Transverse colon (tissue), 4 donors: ENCODE data around the gene KEAP1. TPM values are rescaled to one million over a fixed set of nuclear protein-coding genes. Genes with fewer than 3 reads are reported as not detected.

Experiments
- DNase-seq: peaks from one replicate; pipeline ENCODE4 v3.0.0-alpha.2; 2019
- H3K27ac ChIP-seq, 4 donors: fragments of 200-600 bp; sonication (generic); 2 replicates each; pipeline ENCODE4 v1.5.1; 2016 to 2018; ENCODE audit warnings: inconsistent platforms in 4 of 4
- H3K27me3 ChIP-seq: fragments of 200-600 bp; sonication (generic); 2 replicates; pipeline ENCODE4 v1.5.1; 2017; ENCODE audit warnings: inconsistent platforms
- H3K36me3 ChIP-seq, 4 donors: fragments of 200-600 bp; sonication (generic); 2 replicates each; pipeline ENCODE4 v1.5.1; 2017 to 2019; ENCODE audit warnings: inconsistent platforms in 4 of 4
- H3K4me1 ChIP-seq, 4 donors: fragments of 200-600 bp; sonication (generic); 2 replicates each; pipeline ENCODE4 v1.5.1; 2017 to 2020; ENCODE audit warnings: inconsistent platforms in 4 of 4
- H3K4me3 ChIP-seq, 4 donors: fragments of 200-600 bp; sonication (generic); 1 replicate in 1 of 4; 2 replicates in 3 of 4; pipeline versions ENCODE4 v1.5.1 to v1.6.1; 2017 to 2019; ENCODE audit warnings: inconsistent platforms in 4 of 4
- H3K9me3 ChIP-seq, 2 donors: fragments of 200-600 bp; sonication (generic); 2 replicates each; pipeline ENCODE4 v1.5.1; 2017 to 2019; ENCODE audit warnings: inconsistent platforms in 2 of 2
- EP300 ChIP-seq: sonication (generic); formaldehyde crosslinking; IDR thresholded peaks from one replicate; pipeline ENCODE4 v1.6.1; 2017; ENCODE audit warnings: antibody characterized with exemption, low read depth
- POLR2A ChIP-seq: fragments of 450-650 bp; IDR thresholded peaks from one replicate; pipeline ENCODE4 v1.6.1; 2016; ENCODE audit warnings: antibody characterized with exemption, mild to moderate bottlenecking, moderate library complexity
- POLR2AphosphoS5 ChIP-seq, 3 donors: sonication (generic); formaldehyde crosslinking; IDR thresholded peaks; one replicate each; pipeline ENCODE4 v1.6.1; 2016; ENCODE audit warnings: antibody characterized with exemption in 3 of 3
- WGBS, 2 donors: methylation state at CpG; one replicate each; pipeline ENCODE4 v1.1.5; 2018; ENCODE audit warnings: low coverage in 1 of 2; 5-methylcytosine and 5-hydroxymethylcytosine counted together
- in situ Hi-C, 4 donors: fragments of 200-750 bp; cut with MboI; loops; one replicate each; pipeline versions ENCODE4 v1.15.0 to v1.15.1; 2017; ENCODE audit warnings: low sequenced_read_pairs in 3 of 4, low pct_ligation_motif_present in 1 of 4, low pct_unique_long_range_greater_than_20kb in 1 of 4
- intact Hi-C: fragments of 100-400 bp; cut with DNase I; formaldehyde crosslinking; loops from one replicate; pipeline ENCODE4 v1.15.1; 2023; ENCODE audit warnings: low total_unique reads
- total RNA-seq, 4 donors: library from RNA; depleted of rRNA; stranded (reverse); fragments of >200 nt; gene quantifications; one replicate each; pipeline ENCODE4 v1.1.0, GENCODE V29; 2016
- TF ChIP-seq, protein P1 (sequence below), 5 experiments: fragments of 200-600 bp in 3 of 5; fragments of 450-650 bp in 2 of 5; sonication (generic) in 3 of 5; IDR thresholded peaks; 1 replicate in 2 of 5; 2 replicates in 3 of 5; pipeline ENCODE4 v1.5.1; 2016 to 2017; ENCODE audit warnings: antibody characterized with exemption in 5 of 5, inconsistent platforms in 3 of 5, mild to moderate bottlenecking in 2 of 5, moderate library complexity in 1 of 5

Gene KEAP1
- total RNA-seq, 4 donors from 2014 or later = 54.8 to 348 (median 79.1) TPM

DNA sequence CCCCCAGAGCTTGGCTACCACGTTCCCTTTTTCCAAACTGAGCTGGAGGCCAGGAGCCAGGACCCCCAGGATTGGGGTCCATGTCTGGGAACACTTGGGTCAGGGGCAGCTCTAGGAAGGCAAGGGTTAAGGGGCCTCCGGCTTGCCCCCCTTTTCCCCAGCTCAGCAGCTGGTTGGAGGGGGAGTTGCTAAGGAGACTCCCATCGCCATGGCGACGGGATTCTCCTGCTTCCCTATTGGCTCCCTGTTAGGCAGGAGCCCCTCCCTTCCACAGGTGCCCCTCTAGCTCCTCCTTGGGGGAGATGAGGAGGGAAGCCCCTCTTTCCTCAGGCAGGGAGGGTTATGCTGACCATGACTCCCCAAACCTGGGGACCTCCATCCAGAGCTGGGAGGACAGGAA, 48.9 kb downstream of the KEAP1 start:
- Histone ChIP-seq H3K36me3 (no peaks in the 10 kb centered on the region), H3K27me3 (no peaks in the 10 kb centered on the region), H3K27ac (no peak overlapping the region), H3K9me3 (no peaks in the 10 kb centered on the region), H3K4me1 (peaks cover 0 to 15% (median 11%) of the 10 kb centered on the region in 4 donors), H3K4me3 (no peak overlapping the region)
- no peak for DNase-seq
- 83 to 100% methylated on average over 1 to 5 of the region's 5 CpGs for WGBS, 2 donors
- intact Hi-C loops (no loop called here), in situ Hi-C loops (no loop called here)
- TF ChIP-seq POLR2AphosphoS5 (IDR thresholded peaks at IDR 0.05) = no peak
- no peak for TF ChIP-seq POLR2A

DNA sequence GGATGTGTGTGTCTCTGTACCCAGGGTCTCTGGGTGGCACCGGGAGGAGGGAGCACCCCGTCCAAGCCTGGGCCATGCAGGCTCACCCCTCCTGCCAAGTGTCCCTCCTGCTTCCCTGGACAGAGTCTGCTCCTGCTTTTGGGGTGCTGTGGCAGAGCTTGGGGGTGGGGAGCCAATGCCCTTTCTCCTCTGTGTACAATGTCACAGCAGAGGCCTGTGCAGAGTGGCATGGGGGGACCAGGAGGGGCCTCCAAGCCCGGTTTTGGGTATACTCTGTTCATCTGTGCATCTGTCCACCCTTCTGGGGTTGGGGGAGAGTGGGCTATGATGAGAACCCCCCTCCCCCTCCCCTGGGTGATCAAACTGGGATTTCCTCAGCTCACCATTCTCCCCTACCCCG, 49.3 kb downstream of the KEAP1 start:
- Histone ChIP-seq H3K27me3 (no peaks in the 10 kb centered on the region), H3K4me3 (no peak overlapping the region), H3K9me3 (no peaks in the 10 kb centered on the region), H3K4me1 (peaks cover 0 to 15% (median 11%) of the 10 kb centered on the region in 4 donors), H3K36me3 (no peaks in the 10 kb centered on the region), H3K27ac (no peak overlapping the region)
- TF ChIP-seq, protein P1, sequence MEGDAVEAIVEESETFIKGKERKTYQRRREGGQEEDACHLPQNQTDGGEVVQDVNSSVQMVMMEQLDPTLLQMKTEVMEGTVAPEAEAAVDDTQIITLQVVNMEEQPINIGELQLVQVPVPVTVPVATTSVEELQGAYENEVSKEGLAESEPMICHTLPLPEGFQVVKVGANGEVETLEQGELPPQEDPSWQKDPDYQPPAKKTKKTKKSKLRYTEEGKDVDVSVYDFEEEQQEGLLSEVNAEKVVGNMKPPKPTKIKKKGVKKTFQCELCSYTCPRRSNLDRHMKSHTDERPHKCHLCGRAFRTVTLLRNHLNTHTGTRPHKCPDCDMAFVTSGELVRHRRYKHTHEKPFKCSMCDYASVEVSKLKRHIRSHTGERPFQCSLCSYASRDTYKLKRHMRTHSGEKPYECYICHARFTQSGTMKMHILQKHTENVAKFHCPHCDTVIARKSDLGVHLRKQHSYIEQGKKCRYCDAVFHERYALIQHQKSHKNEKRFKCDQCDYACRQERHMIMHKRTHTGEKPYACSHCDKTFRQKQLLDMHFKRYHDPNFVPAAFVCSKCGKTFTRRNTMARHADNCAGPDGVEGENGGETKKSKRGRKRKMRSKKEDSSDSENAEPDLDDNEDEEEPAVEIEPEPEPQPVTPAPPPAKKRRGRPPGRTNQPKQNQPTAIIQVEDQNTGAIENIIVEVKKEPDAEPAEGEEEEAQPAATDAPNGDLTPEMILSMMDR (IDR thresholded peaks at IDR 0.05) = no peak
- no peak for TF ChIP-seq POLR2AphosphoS5 (IDR thresholded peaks at IDR 0.05)
- no peak for TF ChIP-seq POLR2A
- no peak for TF ChIP-seq EP300
- WGBS, 2 donors = 72 to 100% methylated on average over 1 to 4 of the region's 4 CpGs
- no peak for DNase-seq
- intact Hi-C loops (no loop called here), in situ Hi-C loops (no loop called here)

DNA sequence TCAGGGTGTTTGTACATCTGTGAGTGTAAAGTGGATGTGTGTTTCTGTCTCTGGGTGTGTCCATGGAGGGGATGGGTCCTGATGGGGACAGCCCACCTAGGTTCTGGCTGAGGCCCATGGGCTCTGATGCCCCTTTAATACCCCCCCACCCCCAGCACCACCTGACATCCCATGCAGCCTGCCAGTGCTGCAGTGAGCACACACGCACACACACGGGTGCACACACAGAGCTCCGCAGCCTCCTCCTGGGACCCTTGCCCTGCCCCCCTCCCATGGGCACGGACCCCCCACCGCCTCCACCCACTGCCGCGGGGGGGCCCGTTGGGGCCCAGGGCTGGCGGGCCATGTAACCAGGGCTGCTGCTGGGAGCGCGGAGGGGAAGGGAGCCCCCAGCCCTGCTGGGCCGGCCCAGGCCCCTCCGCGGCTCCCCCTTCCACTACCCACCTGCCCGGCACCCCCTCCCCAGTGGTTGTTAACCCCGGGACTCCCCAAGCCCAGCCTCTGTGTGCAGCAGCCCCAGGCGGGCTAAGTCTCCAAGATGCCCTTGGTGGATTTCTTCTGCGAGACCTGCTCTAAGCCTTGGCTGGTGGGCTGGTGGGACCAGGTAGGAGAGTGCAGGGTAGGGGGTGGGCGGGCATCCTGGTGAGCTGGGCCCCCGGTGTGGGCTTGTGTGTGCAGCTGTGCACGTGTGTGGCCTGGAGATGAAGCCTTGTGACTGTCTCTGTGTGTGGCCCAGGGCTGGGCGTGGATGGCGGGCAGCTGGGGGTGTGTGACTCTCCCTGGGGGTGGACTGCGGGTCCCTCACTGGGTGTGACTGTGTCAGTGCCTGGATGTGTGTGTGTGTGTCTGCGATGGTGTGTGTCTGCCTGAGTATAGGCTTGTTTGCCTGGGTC, 50.2 kb downstream of the KEAP1 start:
- peaks cover 0 to 15% (median 11%) of the 10 kb centered on the region in 4 donors for H3K4me1 ChIP-seq
- no peaks in the 10 kb centered on the region for H3K36me3 ChIP-seq
- H3K27ac ChIP-seq = peak overlapping the region in 3 of 4 donors; percentile 7 to 91 (median 76)
- H3K4me3 ChIP-seq = no peak overlapping the region
- no peaks in the 10 kb centered on the region for H3K9me3 ChIP-seq
- TF ChIP-seq EP300 (no peak), POLR2AphosphoS5 (IDR thresholded peaks at IDR 0.05) (no peak), POLR2A (no peak)
- TF ChIP-seq, protein P1 (IDR thresholded peaks at IDR 0.05) = no peak
- intact Hi-C loops = no loop called here
- peak; percentile 27 for DNase-seq
- no peaks in the 10 kb centered on the region for H3K27me3 ChIP-seq
- 57% methylated on average over 9 of the region's 25 CpGs; no CpG with 5 or more reads in 1 of the 2 donors for WGBS, 2 donors
- in situ Hi-C loops = no loop called here

DNA sequence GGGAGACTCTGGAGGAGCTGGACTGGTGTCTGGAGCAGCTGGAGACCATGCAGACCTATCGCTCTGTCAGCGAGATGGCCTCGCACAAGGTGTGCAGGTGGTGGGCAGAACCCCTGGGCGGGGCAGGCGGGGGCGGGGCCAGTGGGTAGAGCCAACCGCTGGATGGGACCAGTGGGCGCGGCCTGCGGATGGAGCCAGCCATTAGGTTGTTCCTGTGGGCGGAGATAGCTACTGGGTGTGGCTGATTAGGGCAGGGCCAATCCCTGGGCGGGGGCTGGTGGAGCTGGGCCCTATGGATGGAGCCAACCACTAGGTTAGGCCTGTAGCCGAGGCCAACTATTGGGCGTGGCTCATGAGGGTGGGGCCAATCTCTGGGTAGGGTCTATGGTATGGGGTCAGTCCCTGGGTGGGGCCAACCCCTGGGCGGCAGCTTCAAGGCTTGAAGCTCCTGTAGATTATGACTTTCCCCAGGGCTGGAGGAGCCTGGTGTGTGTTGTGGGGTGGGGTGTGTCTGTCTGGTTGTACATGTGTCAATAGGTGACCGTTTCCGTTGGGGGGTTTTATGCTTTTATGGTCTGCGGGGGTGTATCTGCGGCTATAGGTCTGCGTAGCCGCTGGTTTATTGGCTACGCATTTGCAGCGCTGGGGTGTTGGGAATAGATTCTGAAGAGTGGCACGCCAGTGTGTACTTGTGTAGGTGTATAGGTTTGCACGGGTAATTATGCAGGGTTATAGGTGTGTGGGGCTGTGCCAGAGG, 52.1 kb downstream of the KEAP1 start:
- 69% methylated on average over 17 of the region's 25 CpGs; no CpG with 5 or more reads in 1 of the 2 donors for WGBS, 2 donors
- peak; percentile 93 for DNase-seq

More for the DNA sequence above, 52.1 kb downstream of the KEAP1 start:
- in situ Hi-C loops (no loop called here), intact Hi-C loops (no loop called here)
- Histone ChIP-seq H3K36me3 (no peaks in the 10 kb centered on the region), H3K4me1 (peaks cover 0 to 15% (median 11%) of the 10 kb centered on the region in 4 donors), H3K27me3 (no peaks in the 10 kb centered on the region), H3K9me3 (no peaks in the 10 kb centered on the region), H3K4me3 (peak overlapping the region in 1 of 4 donors; percentile 1), H3K27ac (peak overlapping the region; percentile 61 to 91 (median 72))
- TF ChIP-seq EP300 (peak; percentile 71), POLR2AphosphoS5 (IDR thresholded peaks at IDR 0.05) (no peak)
